Kidney epithelial cell (primary cell): ENCODE results near the gene TRIO. TPM values are rescaled to one million over a fixed set of nuclear protein-coding genes. Genes with fewer than 3 reads are reported as not detected.

Experiments used
- DNase-seq: peaks from one replicate; pipeline ENCODE4 v3.0.0-alpha.2; 2010; ENCODE audit warnings: low read depth
- H3K27me3 ChIP-seq: 2 replicates; pipeline ENCODE4 v1.6.0; 2011; ENCODE audit warnings: low read length; ENCODE audit not compliant: control insufficient read depth, insufficient read depth
- H3K36me3 ChIP-seq: 2 replicates; pipeline ENCODE4 v1.5.1; 2011; ENCODE audit warnings: low read length; ENCODE audit not compliant: control insufficient read depth, insufficient read depth
- H3K4me3 ChIP-seq: 2 replicates; pipeline ENCODE4 v1.5.1; 2011; ENCODE audit warnings: low read depth, mild to moderate bottlenecking, control low read depth, low read length
- total RNA-seq: library from RNA; depleted of rRNA; stranded (reverse); fragments of >200 nt; gene quantifications from 2 replicates; pipeline ENCODE4 v1.2.3, GENCODE V29; 2015
- TF ChIP-seq, protein P1 (sequence below): IDR thresholded peaks from 2 replicates; pipeline ENCODE4 v1.5.1; 2011; ENCODE audit warnings: mild to moderate bottlenecking, moderate library complexity, low read length, control low read depth, inconsistent platforms; ENCODE audit not compliant: insufficient read depth, poor library complexity, severe bottlenecking

The TRIO gene
- total RNA-seq, 1 donor from 2014 or later = 174 TPM

DNA sequence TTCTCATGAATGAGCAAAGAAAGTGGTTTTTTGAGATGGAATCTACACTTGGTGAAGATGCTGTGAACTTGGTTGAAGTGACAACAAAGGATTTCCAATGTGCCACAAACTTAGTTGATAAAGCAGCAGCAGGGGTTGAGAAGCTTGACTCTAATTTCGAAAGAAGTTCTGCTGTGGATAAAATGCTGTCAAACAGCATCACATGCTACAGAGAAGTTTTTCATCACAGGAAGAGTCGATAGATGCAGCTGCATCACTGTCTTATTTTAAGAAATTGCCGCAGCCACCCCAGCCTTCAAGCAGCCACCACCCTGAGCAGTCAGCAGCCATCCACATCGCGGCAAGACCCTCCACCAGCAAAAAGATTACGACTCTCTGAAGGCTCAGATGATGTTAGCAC lies 78.6 kb downstream of the TRIO start:
- Histone ChIP-seq H3K36me3 (no peaks in the 10 kb centered on the region), H3K27me3 (no peaks in the 10 kb centered on the region), H3K4me3 (no peak overlapping the region)
- no peak for DNase-seq
- TF ChIP-seq, protein P1, sequence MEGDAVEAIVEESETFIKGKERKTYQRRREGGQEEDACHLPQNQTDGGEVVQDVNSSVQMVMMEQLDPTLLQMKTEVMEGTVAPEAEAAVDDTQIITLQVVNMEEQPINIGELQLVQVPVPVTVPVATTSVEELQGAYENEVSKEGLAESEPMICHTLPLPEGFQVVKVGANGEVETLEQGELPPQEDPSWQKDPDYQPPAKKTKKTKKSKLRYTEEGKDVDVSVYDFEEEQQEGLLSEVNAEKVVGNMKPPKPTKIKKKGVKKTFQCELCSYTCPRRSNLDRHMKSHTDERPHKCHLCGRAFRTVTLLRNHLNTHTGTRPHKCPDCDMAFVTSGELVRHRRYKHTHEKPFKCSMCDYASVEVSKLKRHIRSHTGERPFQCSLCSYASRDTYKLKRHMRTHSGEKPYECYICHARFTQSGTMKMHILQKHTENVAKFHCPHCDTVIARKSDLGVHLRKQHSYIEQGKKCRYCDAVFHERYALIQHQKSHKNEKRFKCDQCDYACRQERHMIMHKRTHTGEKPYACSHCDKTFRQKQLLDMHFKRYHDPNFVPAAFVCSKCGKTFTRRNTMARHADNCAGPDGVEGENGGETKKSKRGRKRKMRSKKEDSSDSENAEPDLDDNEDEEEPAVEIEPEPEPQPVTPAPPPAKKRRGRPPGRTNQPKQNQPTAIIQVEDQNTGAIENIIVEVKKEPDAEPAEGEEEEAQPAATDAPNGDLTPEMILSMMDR = no peak

GRCh38 chr5:14222206-14222605 lies 79.1 kb downstream of the TRIO start:
- DNase-seq = no peak
- Histone ChIP-seq H3K4me3 (no peak overlapping the region), H3K27me3 (no peaks in the 10 kb centered on the region), H3K36me3 (no peaks in the 10 kb centered on the region)
- TF ChIP-seq, protein P1 = no peak

GRCh38 chr5:14223372-14223771 lies 80.2 kb downstream of the TRIO start:
- H3K4me3 ChIP-seq = no peak overlapping the region
- DNase-seq = no peak
- H3K27me3 ChIP-seq = no peaks in the 10 kb centered on the region
- no peaks in the 10 kb centered on the region for H3K36me3 ChIP-seq
- TF ChIP-seq, protein P1 = no peak

DNA sequence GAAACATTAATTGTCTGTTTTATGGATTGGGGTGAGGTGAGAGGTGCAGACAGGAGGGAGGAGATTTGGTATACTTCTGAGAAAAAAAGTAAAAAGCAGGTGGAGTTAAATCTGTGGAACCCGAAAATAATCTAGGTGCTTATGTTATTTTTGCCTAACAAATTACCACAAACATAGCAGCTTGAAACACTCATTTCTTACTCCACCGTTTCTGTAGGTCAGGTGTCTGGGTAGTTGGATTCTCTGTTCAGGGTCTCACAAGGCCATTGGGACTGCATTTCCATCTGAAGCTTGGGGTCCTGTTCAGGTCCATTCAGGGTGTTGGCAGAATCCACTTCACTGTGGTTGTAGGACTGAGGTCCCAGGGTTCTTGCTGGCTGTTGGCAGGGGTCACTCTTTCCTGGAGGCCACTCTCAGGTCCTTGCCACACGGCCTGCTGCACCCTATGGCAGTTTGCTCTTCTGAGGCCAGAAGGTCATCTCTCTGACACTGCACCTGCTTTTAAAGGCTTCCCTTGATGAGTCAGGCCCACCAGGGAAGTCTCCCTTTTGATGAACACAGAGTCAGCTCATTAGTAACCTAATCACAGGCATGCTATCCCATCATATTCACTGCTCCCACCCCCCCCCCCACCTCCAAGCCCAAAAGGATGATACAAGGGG lies 82.2 kb downstream of the TRIO start:
- Histone ChIP-seq H3K36me3 (no peaks in the 10 kb centered on the region), H3K4me3 (no peak overlapping the region), H3K27me3 (no peaks in the 10 kb centered on the region)
- DNase-seq = no peak
- TF ChIP-seq, protein P1 = no peak

GRCh38 chr5:14226149-14226548 lies 83.0 kb downstream of the TRIO start:
- H3K36me3 ChIP-seq = no peaks in the 10 kb centered on the region
- DNase-seq = no peak
- TF ChIP-seq, protein P1 = no peak
- no peaks in the 10 kb centered on the region for H3K27me3 ChIP-seq
- H3K4me3 ChIP-seq = no peak overlapping the region

DNA sequence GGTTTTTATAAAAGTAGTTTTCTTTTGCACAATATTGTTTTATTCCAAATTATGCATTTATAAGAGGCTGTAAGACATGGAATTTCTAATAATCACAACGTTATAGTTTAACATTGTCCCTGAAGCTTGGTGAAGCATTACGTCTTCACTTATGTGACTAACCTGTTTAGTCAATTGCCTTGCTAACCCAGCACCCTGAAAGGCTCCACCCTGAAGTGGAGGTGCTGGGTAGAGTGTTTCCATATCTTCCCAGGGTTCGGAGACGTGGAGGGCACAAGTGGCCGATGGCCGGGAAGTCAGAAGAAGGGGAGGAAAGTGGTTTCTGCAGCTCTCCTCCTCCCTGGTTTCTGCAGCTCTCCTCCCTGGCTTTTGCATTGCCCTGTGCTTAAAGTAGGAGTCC lies 83.4 kb downstream of the TRIO start:
- TF ChIP-seq, protein P1 = no peak
- no peak for DNase-seq

More for the DNA sequence above, 83.4 kb downstream of the TRIO start:
- no peaks in the 10 kb centered on the region for H3K36me3 ChIP-seq
- no peak overlapping the region for H3K4me3 ChIP-seq
- H3K27me3 ChIP-seq = no peaks in the 10 kb centered on the region
